Suprapubic skin (tissue), 3 donors: ENCODE results near the gene UQCRQ.

Experiments used
- CTCF ChIP-seq, 2 donors: fragments of 200-600 bp in 1 of 2; fragments of 450-650 bp in 1 of 2; sonication (generic) in 1 of 2; IDR thresholded peaks; one replicate each; pipeline ENCODE4 v1.5.1; 2016 to 2019; ENCODE audit warnings: antibody characterized with exemption in 2 of 2, mild to moderate bottlenecking in 1 of 2, moderate library complexity in 1 of 2
- POLR2A ChIP-seq, 2 donors: fragments of 450-650 bp; IDR thresholded peaks; one replicate each; pipeline ENCODE4 v1.6.1; 2017; ENCODE audit warnings: antibody characterized with exemption in 2 of 2, mild to moderate bottlenecking in 2 of 2, moderate library complexity in 2 of 2

DNA sequence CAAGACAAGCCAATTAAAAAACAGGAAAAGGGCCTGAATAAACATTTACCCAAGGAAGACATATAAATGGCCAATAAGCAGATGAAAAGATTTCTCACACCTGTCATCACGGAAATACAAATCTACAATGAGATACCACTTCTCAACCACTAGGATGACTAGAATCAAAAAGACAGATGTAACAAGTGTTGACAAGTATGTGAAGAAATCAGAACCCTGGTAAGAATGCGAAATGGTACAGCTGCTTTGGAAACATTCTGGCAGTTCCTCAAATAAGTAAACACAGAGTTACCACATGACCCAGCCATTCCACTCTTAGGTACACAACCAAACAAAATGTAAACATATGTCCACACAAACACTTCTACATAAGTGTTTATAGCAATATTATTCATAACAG is 39.5 kb downstream of the UQCRQ start:
- no peak for TF ChIP-seq CTCF (IDR thresholded peaks at IDR 0.05)
- TF ChIP-seq POLR2A (IDR thresholded peaks at IDR 0.05) = no peak
